Adrenal gland (tissue), 5 donors: ENCODE results near the gene HNRNPLL.

ENCODE experiments used
- CTCF ChIP-seq, 6 experiments: fragments of 450-650 bp in 4 of 6; fragments of 200-600 bp in 2 of 6; sonication (generic) in 1 of 6; IDR thresholded peaks; 1 replicate in 5 of 6; 2 replicates in 1 of 6; pipeline versions ENCODE4 v1.5.1 to v1.8.0; 2016 to 2021; ENCODE audit warnings: antibody characterized with exemption in 6 of 6, mild to moderate bottlenecking in 2 of 6, moderate library complexity in 1 of 6
- POLR2A ChIP-seq, 2 donors: fragments of 450-650 bp; IDR thresholded peaks; one replicate each; pipeline ENCODE4 v1.6.1; 2017; ENCODE audit warnings: antibody characterized with exemption in 2 of 2, mild to moderate bottlenecking in 2 of 2, moderate library complexity in 1 of 2
- donor health status: DM: no; HTN: no; CAD: no.

- TF ChIP-seq POLR2A (IDR thresholded peaks at IDR 0.05), result no peak
- TF ChIP-seq CTCF (IDR thresholded peaks at IDR 0.05), result no peak
Measured at GRCh38 chr2:38583524-38583923, 19.2 kb downstream of the HNRNPLL start.
